LNCaP clone FGC (cell line): Measurements from ENCODE around the gene PRKCQ.

Source experiments
- DNase-seq: peaks from one replicate; pipeline ENCODE4 v3.0.0-alpha.2; 2011; ENCODE audit warnings: low read depth
- H3K4me3 ChIP-seq: 2 replicates; pipeline ENCODE4 v1.5.1; 2011; ENCODE audit warnings: mild to moderate bottlenecking, low read depth, low read length, control low read depth
- TF ChIP-seq, protein P1 (sequence below): IDR thresholded peaks from 2 replicates; pipeline ENCODE4 v1.5.1; 2012; ENCODE audit warnings: mild to moderate bottlenecking; ENCODE audit not compliant: control insufficient read depth, insufficient read depth; ENCODE audit errors: extremely low read depth

Gene PRKCQ

DNA sequence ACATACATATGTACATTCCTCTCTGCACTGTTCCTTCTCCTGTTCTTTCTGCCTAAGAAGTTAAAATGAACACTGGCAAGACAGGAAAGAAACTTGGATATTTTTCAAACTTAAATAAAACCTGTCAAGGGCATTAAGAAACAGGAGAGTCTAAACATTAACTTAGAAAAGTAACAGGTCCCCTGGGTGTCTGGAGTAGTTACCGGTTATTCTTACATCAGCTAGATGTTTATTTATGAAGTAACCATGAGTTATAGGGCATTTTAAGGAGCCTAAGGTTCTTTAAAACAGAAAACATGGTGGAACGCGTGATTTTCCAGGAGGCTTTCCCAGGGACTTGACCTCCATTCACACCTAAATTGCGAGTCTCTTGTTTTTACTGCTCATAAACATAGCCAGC lies 148.2 kb downstream of the PRKCQ start:
- H3K4me3 ChIP-seq: no peak overlapping the region
- DNase-seq: no peak
- TF ChIP-seq, protein P1, sequence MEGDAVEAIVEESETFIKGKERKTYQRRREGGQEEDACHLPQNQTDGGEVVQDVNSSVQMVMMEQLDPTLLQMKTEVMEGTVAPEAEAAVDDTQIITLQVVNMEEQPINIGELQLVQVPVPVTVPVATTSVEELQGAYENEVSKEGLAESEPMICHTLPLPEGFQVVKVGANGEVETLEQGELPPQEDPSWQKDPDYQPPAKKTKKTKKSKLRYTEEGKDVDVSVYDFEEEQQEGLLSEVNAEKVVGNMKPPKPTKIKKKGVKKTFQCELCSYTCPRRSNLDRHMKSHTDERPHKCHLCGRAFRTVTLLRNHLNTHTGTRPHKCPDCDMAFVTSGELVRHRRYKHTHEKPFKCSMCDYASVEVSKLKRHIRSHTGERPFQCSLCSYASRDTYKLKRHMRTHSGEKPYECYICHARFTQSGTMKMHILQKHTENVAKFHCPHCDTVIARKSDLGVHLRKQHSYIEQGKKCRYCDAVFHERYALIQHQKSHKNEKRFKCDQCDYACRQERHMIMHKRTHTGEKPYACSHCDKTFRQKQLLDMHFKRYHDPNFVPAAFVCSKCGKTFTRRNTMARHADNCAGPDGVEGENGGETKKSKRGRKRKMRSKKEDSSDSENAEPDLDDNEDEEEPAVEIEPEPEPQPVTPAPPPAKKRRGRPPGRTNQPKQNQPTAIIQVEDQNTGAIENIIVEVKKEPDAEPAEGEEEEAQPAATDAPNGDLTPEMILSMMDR: no peak

DNA sequence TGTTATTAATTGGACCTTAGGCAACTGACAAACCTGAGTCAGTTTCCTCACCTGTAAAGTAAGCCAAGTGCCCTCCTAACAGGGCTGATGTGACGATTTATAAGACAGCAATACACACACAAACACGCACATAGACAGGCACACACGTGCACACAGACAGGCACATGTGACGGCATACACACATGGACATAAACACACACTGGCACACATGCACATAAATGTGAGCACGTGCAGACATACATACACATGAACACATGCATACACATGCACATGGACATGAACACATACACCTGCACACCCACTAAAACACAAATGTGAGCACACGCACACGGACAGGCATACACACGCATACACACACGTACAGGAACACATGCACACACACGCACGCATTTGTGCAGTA lies 148.9 kb downstream of the PRKCQ start:
- no peak overlapping the region for H3K4me3 ChIP-seq
- TF ChIP-seq, protein P1: no peak
- no peak for DNase-seq

DNA sequence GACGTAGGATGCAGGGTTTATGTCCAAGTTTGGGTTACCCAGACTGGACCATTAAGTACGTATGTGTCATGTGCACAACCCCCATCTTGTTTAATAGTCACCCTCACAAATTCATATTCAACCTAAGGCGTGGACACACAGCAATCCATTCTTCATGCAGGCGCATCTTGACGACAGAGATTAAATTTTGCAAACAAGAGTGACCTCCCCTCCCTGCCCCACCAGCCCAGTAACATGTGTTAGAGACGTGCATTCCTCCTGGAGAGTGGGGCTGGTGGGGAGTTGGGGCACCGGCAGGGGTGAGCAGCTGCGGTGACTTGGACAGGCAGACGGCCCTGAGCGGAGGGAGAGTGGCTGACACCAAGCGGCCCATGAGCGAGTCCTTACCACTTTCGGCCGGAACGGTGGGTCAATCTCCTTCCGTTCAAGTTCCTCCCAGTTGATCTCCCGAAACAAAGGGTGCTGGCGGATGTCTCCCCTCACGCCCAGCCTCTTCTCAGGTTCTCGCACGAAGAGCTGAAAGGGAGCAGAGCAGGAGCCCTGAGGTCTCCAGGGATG lies 149.6 kb downstream of the PRKCQ start:
- DNase-seq: no peak
- TF ChIP-seq, protein P1: no peak

DNA sequence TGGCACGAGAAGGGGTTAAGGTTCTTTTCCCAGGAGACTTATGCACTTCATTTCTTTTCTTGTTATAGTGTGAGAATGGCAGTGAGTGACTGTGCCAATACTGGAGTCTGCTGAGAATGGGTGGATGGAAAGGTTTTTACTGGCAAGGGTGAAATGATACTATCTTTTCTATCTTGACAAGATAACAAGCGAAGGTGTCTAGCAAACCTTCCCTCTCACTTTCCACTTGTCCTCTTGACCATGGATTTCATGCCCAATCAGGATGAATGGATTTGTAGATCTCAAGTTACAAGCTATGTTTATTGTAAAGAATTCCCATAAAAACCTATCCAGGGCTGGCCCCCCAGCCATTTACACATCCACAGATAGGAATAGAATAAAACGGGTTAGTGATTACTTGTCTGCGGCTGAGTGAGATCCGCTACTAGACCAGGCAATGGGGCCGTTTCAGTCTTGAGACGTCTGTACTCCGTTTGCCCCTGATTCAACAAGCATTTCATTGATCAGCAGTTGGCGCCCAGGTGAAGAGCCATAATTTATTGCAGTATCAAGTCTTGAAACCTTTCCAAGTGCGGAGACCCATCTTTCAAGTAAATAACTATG lies 152.6 kb downstream of the PRKCQ start:
- DNase-seq: no peak
- TF ChIP-seq, protein P1: no peak
- no peak overlapping the region for H3K4me3 ChIP-seq

More for the DNA sequence above, 149.6 kb downstream of the PRKCQ start:
- no peak overlapping the region for H3K4me3 ChIP-seq

DNA sequence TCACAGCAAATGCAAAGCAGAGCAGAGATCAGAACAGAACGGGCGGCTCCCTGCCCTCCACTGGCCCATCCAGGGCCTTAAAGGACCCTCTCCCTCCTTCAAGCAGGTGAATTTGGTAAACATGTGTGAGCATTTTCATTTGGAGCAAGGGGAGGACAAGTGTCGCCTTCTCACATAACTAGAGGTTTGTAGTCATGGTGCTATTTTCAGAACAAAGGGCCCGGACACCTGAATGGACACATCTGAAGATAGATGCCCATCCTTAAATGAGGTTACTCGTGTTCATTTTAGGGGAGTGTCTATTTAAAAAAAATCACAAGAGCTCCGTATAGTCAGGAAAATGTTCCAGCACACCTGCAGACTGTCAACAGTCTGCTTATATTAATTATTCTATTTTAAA lies 153.8 kb downstream of the PRKCQ start:
- DNase-seq: no peak
- no peak overlapping the region for H3K4me3 ChIP-seq
- TF ChIP-seq, protein P1: no peak

DNA sequence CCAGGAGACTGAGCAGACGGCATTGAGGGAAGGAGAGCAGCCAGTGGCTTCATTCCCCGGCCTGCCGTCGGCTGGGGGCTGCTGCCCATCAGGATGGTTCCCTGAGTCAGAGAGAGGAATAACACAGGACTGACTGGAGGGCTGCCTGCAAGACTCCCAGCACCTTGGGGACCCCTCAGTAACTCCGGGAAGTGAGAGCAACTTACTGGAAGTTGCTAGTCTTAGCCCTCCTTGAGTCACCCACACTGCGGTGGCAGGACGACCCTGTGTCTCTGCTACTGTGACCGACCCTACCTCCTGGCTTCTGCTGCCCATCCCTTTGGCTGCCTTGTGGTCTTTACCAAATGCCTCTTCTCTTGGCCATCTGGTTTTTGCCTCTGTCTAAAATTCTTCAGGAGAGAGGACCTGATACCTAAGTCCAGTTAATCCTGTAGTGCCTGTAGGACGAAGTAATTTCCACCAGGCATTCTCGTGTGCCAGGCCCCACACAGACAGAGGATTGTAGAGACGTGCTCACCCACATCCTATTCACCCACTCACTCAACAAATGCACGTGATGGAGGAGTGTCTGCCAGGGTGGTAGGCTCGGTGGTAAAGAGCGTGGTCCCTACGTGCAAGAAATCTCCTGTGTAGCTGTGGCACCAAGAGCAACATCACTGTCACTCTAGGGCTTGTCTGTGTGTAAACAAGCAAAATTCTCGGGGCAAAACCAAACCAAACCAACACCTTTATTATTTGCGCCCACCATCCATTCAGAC lies 156.5 kb downstream of the PRKCQ start:
- TF ChIP-seq, protein P1: no peak
- H3K4me3 ChIP-seq: no peak overlapping the region
- DNase-seq: no peak
